ENCODE data around the gene SLCO2A1.

SLCO2A1 gene

GRCh38 chr3:133977568-133977967, 52.2 kb downstream of the SLCO2A1 start:
- DNase-seq = no peak

GRCh38 chr3:133973249-133973980, 56.3 kb downstream of the SLCO2A1 start:
- DNase-seq = no peak

GRCh38 chr3:133972156-133972555, 57.6 kb downstream of the SLCO2A1 start:
- DNase-seq = no peak

GRCh38 chr3:133970916-133971315, 58.8 kb downstream of the SLCO2A1 start:
- no peak for DNase-seq

DNA sequence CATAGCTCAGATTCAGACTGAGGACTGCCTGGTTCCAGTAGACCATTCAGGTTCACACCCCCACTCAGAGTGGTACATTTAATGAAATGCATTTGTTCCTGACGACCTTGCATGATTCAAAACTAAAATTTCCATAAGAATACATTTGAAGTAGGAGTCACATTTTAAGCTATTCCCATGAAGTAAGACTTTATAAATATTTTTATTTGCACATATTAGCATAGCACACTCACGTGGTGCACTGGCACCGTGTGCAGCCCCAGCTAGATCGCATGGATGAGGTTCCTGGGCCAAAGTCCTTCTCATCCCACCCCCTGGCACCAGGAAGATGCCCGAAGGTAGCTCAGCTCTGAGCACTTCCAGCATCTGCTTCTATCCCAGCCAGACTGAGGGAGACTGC, 59.4 kb downstream of the SLCO2A1 start:
- DNase-seq = no peak

- DNase-seq = no peak
Measured at GRCh38 chr3:133967992-133968892, 61.5 kb downstream of the SLCO2A1 start.

DNA sequence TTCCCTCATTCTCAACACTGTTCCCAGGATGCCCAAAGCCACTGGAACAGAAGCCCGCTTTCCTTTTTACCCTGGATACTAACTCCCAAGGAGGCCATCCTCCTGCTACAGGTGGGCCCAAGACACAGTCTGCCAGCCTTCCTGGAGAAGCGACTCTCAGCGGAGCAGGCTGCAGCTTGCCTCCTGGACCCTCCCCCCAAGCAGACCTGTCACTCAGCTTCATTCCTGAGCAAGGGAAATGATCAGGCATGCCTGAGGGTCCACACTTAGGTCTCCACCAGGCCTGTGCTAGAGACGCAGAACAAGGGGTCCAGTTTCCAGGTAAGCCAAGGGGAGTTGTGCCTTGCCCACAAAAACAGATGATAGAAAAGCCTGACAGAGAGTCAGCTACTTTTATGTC, 62.8 kb downstream of the SLCO2A1 start:
- DNase-seq = no peak

GRCh38 chr3:133965906-133966305, 63.8 kb downstream of the SLCO2A1 start:
- DNase-seq = no peak

GRCh38 chr3:133965013-133965570, 64.6 kb downstream of the SLCO2A1 start:
- DNase-seq = no peak

DNA sequence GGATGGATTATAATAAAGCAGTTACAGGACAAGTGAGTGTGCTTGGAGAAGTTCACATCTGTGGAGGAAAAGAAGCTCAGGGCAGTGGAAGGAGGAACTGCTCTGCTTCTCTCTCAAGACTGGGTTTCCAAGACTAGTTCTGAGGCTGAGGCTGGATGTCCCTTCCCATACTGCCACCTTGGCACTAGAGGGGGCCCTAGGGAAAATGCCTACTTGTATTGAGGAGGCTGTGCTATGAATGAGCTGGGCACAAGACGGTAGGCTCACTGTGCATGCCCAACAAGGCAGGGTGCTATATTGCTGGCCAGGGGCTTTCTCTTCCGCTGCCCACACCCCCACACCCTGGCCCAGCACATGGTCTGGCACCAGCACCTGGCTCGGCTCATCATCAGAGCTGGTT, 65.2 kb downstream of the SLCO2A1 start:
- no peak for DNase-seq

GRCh38 chr3:133963657-133964396, 65.9 kb downstream of the SLCO2A1 start:
- no peak for DNase-seq

DNA sequence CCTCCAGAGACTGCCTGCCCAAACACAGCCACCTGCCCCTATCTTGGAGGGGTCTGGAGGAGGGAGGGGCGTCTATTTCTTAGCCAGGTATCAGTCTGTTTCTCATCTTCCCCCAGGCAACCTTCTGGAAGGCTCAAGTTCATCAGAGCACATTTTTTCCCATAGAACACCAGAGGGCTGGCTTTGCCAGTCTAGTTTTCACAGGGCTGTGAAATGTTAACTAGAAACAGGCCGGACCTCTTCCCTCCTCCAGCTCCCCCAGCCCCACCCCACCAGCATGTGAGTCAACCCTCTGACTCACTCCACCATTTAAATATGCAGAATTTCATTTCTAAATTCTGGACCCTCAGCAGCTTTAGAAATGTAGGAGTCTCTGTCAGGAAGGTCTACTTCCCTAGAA, 66.9 kb downstream of the SLCO2A1 start:
- no peak for DNase-seq

DNA sequence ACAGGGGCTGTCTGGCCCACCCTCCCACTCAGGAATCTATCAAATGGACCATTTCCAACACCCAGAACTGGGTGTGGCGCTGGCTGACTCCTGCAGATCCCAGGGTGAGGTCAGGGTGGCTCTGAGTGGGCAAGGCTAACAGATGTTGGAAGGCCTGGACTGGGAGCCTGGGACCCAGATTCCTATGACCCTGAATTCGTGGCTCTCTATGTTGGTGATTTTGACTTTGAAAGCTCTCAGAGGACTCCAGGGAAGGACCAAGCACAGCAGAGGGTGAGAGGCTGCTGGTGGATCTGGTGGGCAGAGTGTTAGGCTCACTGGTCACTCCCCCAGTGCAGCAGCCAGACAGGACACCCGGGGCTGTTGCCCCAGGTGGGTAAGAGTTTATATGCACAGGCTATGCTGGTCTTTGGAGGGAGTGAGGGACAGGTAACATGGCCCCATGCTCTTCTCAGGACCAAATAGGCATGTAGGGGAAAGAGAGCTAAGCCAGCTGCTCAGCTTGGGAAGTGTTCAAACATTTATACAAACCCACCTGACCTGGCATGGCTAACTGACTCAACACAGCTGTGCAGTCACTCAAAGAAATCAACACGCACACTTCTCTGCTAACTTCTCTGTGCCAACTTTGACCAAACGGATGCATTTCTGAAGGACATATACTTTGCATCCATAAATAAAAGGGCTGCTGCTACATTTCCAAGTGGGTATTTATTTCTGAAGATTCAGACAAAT, 71.5 kb downstream of the SLCO2A1 start:
- no peak for DNase-seq

- no peak for DNase-seq
Measured at GRCh38 chr3:133956982-133957381, 72.7 kb downstream of the SLCO2A1 start.

GRCh38 chr3:133956353-133956752, 73.4 kb downstream of the SLCO2A1 start:
- no peak for DNase-seq

GRCh38 chr3:133955892-133956291, 73.8 kb downstream of the SLCO2A1 start:
- DNase-seq = no peak

- DNase-seq = no peak
Measured at GRCh38 chr3:133954717-133955360, 74.9 kb downstream of the SLCO2A1 start.

GRCh38 chr3:133953297-133953696, 76.4 kb downstream of the SLCO2A1 start:
- no peak for DNase-seq

DNA sequence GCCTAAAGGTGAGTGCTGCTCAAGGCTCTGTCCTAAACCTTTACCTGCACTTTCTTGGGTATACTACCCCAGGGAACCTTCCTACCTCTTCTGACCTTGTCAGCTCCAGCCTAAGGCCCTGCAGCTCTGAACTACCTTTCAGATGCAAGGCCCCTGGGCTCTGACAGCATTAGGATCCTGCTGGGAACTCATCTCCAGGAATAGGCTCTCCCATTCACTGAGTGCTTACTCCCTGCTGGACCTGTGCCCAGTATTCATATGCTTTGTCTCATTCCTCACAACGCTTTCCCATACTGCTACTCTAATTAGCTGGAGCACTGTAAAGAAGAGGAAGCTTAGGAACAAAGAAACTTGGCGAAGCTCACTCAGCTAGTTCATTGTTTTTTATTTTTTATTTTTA, 80.3 kb downstream of the SLCO2A1 start:
- DNase-seq = no peak

DNA sequence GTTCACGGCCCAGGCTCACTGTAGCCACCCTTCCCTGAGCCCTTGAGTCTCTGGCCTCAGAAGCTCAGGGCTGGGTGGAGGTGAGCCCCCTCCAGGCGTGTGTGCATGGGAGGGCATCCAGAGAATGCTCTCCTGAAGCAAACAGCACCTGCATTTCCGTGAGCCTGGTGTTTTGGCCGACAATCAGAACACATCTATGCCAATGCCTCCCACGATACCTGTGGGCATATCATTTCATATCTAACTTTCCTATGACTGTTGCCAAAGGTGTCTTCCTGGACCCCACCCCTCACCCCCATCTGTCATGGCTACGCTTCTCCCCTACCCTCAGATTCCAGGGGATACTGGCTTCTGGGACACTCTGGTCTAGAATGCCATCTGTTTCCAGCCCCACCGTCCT, 80.7 kb downstream of the SLCO2A1 start:
- DNase-seq = no peak

DNA sequence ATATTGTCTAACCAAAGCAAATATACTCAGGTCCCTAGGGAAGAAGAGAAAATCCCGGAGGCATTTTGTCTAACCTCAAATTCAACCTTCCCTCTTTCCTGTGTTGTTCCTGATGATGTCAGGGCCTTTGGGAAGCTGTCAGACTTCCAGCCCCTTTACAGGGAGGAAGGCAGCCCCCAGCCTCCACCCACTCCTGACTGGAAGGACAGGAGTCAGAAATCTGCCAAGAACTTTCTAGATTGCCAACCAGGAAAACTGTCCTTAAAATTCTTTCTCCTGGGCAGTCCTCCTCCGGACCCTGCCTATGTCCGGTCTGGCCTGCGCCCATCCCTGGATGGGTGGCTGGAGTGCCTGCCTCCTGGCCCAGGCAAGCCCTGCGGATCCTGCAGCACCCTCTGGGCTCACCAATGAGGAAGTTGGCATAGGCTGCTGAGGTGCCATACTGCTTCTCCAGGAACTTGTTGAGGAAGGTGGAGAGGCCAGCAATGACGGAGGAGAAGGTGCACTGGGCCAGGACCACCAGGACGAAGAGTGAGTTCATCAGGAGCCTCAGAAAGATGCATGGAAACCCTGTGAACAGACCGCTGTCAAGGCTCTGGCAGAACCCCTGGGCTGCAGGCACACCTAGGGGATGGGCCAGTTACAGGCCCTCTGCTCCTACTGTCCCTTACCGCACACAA, 81.5 kb downstream of the SLCO2A1 start:
- DNase-seq = no peak

All from stimulated activated CD4-positive, alpha-beta T cell treated with anti-CD3 and anti-CD28 coated beads, Interleukin-1b, Interleukin-23, amount 100 ng/mL, for 48 hours (primary cell).